Esophagus muscularis mucosa (tissue), 4 donors: ENCODE data around the gene NRP1. TPM values are rescaled to one million over a fixed set of nuclear protein-coding genes. Genes with fewer than 3 reads are reported as not detected.

ENCODE experiments used
- DNase-seq: peaks from one replicate; pipeline ENCODE4 v3.0.0-alpha.2; 2017; ENCODE audit errors: extremely low spot score
- H3K27ac ChIP-seq, 4 donors: fragments of 200-600 bp; sonication (generic); replicated peaks in 1 of 4; 1 replicate in 3 of 4; 2 replicates in 1 of 4; pipeline ENCODE4 v1.5.1; 2016 to 2019; ENCODE audit warnings: mild to moderate bottlenecking in 1 of 4
- H3K27me3 ChIP-seq, 4 donors: fragments of 200-600 bp; sonication (generic); one replicate each; pipeline versions ENCODE4 v1.5.1 to v1.6.0; 2016 to 2019
- H3K36me3 ChIP-seq, 4 donors: fragments of 200-600 bp; sonication (generic); one replicate each; pipeline ENCODE4 v1.5.1; 2016 to 2019
- H3K4me1 ChIP-seq, 4 donors: fragments of 200-600 bp; sonication (generic); one replicate each; pipeline ENCODE4 v1.5.1; 2016 to 2019
- H3K4me3 ChIP-seq, 4 donors: fragments of 200-600 bp; sonication (generic); 1 replicate in 2 of 4; 2 replicates in 2 of 4; pipeline ENCODE4 v1.5.1; 2016 to 2019; ENCODE audit warnings: mild to moderate bottlenecking in 4 of 4, moderate library complexity in 1 of 4
- H3K9me3 ChIP-seq, 4 donors: fragments of 200-600 bp; sonication (generic); 1 replicate in 3 of 4; 2 replicates in 1 of 4; pipeline ENCODE4 v1.5.1; 2016 to 2019
- CTCF ChIP-seq, 3 experiments: fragments of 200-600 bp in 2 of 3; fragments of 450-650 bp in 1 of 3; sonication (generic) in 2 of 3; IDR thresholded peaks; one replicate each; pipeline ENCODE4 v1.5.1; 2017 to 2019; ENCODE audit warnings: antibody characterized with exemption in 3 of 3, mild to moderate bottlenecking in 2 of 3, moderate library complexity in 1 of 3
- EP300 ChIP-seq: sonication (generic); formaldehyde crosslinking; IDR thresholded peaks from one replicate; pipeline ENCODE4 v1.6.1; 2017; ENCODE audit warnings: antibody characterized with exemption
- POLR2A ChIP-seq: fragments of 450-650 bp; IDR thresholded peaks from one replicate; pipeline ENCODE4 v1.6.1; 2017; ENCODE audit warnings: antibody characterized with exemption, moderate library complexity, mild to moderate bottlenecking, low read depth
- POLR2AphosphoS5 ChIP-seq, 2 donors: sonication (generic); formaldehyde crosslinking; IDR thresholded peaks; one replicate each; pipeline ENCODE4 v1.6.1; 2017; ENCODE audit warnings: antibody characterized with exemption in 2 of 2
- WGBS: methylation state at CpG from one replicate; pipeline ENCODE4 v1.1.5; 2018; 5-methylcytosine and 5-hydroxymethylcytosine counted together
- intact Hi-C: fragments of 100-400 bp; cut with DNase I; formaldehyde crosslinking; loops from one replicate; pipeline ENCODE4 v1.15.1; 2023
- total RNA-seq, 4 donors: library from RNA; depleted of rRNA; stranded (reverse); fragments of >200 nt; gene quantifications; one replicate each; pipeline versions ENCODE4 v1.1.0 to v1.2.1, GENCODE V29; 2016

The NRP1 gene
- total RNA-seq, 4 donors from 2014 or later, result 36.5 to 64.4 (median 54.1) TPM

- intact Hi-C loops, result no loop called here
- no peak for DNase-seq
- H3K4me3 ChIP-seq, result no peak overlapping the region
- H3K9me3 ChIP-seq, result no peaks in the 10 kb centered on the region
- WGBS, result 43% methylated on average over 3 of the region's 3 CpGs
- H3K27me3 ChIP-seq, result no peaks in the 10 kb centered on the region
- peaks cover 0 to 3% (median 0%) of the 10 kb centered on the region in 4 donors for H3K4me1 ChIP-seq
- TF ChIP-seq POLR2A (no peak), EP300 (no peak), POLR2AphosphoS5 (IDR thresholded peaks at IDR 0.05) (no peak), CTCF (IDR thresholded peaks at IDR 0.05) (no peak)
- H3K36me3 ChIP-seq, result no peaks in the 10 kb centered on the region
- H3K27ac ChIP-seq, result no peak overlapping the region
These were observed 17.7 kb upstream of the NRP1 start for GRCh38 chr10:33352175-33352574.

- WGBS, result 84% methylated on average over 2 of the region's 2 CpGs
- no peaks in the 10 kb centered on the region for H3K36me3 ChIP-seq
- no peak overlapping the region for H3K27ac ChIP-seq
- H3K27me3 ChIP-seq, result no peaks in the 10 kb centered on the region
- DNase-seq, result no peak
- H3K4me1 ChIP-seq, result peaks cover 0 to 3% (median 0%) of the 10 kb centered on the region in 4 donors
- H3K4me3 ChIP-seq, result no peak overlapping the region
- H3K9me3 ChIP-seq, result no peaks in the 10 kb centered on the region
- TF ChIP-seq EP300, result no peak
- no peak for TF ChIP-seq POLR2A
- TF ChIP-seq POLR2AphosphoS5 (IDR thresholded peaks at IDR 0.05), result no peak
- TF ChIP-seq CTCF (IDR thresholded peaks at IDR 0.05), result no peak
- intact Hi-C loops, result no loop called here
These were observed 15.6 kb upstream of the NRP1 start for GRCh38 chr10:33350041-33350440.

- no peaks in the 10 kb centered on the region for H3K36me3 ChIP-seq
- H3K27me3 ChIP-seq, result no peaks in the 10 kb centered on the region
- no peak overlapping the region for H3K4me3 ChIP-seq
- TF ChIP-seq POLR2AphosphoS5 (IDR thresholded peaks at IDR 0.05) (no peak), EP300 (no peak), POLR2A (no peak), CTCF (IDR thresholded peaks at IDR 0.05) (no peak)
- H3K4me1 ChIP-seq, result peaks cover 0 to 3% (median 0%) of the 10 kb centered on the region in 4 donors
- no peak overlapping the region for H3K27ac ChIP-seq
- DNase-seq, result no peak
- intact Hi-C loops, result no loop called here
- H3K9me3 ChIP-seq, result no peaks in the 10 kb centered on the region
These were observed 14.8 kb upstream of the NRP1 start for GRCh38 chr10:33349268-33349667.

GRCh38 chr10:33347211-33347610, 12.7 kb upstream of the NRP1 start:
- H3K4me1 ChIP-seq, result peaks cover 3 to 6% (median 4%) of the 10 kb centered on the region in 4 donors
- no peaks in the 10 kb centered on the region for H3K36me3 ChIP-seq
- no peaks in the 10 kb centered on the region for H3K27me3 ChIP-seq
- no peak overlapping the region for H3K27ac ChIP-seq
- no peaks in the 10 kb centered on the region for H3K9me3 ChIP-seq
- DNase-seq, result no peak
- H3K4me3 ChIP-seq, result no peak overlapping the region
- WGBS, result 65% methylated on average over 2 of the region's 2 CpGs
- no peak for TF ChIP-seq POLR2AphosphoS5 (IDR thresholded peaks at IDR 0.05)
- TF ChIP-seq EP300, result no peak
- TF ChIP-seq POLR2A, result no peak
- no peak for TF ChIP-seq CTCF (IDR thresholded peaks at IDR 0.05)
- intact Hi-C loops, result no loop called here

GRCh38 chr10:33345236-33345635, 10.8 kb upstream of the NRP1 start:
- H3K4me1 ChIP-seq, result peaks cover 17 to 22% (median 21%) of the 10 kb centered on the region in 4 donors
- no peaks in the 10 kb centered on the region for H3K9me3 ChIP-seq
- TF ChIP-seq EP300 (no peak), CTCF (IDR thresholded peaks at IDR 0.05) (no peak), POLR2A (no peak), POLR2AphosphoS5 (IDR thresholded peaks at IDR 0.05) (no peak)
- H3K36me3 ChIP-seq, result no peaks in the 10 kb centered on the region
- H3K27ac ChIP-seq, result no peak overlapping the region
- no peaks in the 10 kb centered on the region for H3K27me3 ChIP-seq
- intact Hi-C loops, result no loop called here
- WGBS, result 90% methylated on average over 5 of the region's 5 CpGs
- no peak for DNase-seq
- H3K4me3 ChIP-seq, result no peak overlapping the region
